ENCODE data around the gene MED28.
"Not testable (repeated sequence)": the region's sequence is repeated elsewhere in the genome, so short reads cannot be mapped to it uniquely, and the experiment has no call there.

MED28 gene

GRCh38 chr4:17614416-17615299, at the start of gene MED28:
Gene MED28, plus strand, starts transcription at chr4:17614641. Its CDS starts 14 bp downstream, at chr4:17614655.
- no peaks in the 10 kb centered on the region for H3K9me3 ChIP-seq (ENCODE audit: control insufficient read depth, insufficient read depth, low read length)
- peak within 1 kb of the TSS; percentile 85 for H3K27ac ChIP-seq (ENCODE audit: low read depth, low read length)
- H3K4me1 ChIP-seq (ENCODE audit: control insufficient read depth, insufficient read depth, low read length) = 0 out of 2 replicates have a peak, but pooled peaks cover 3% of the 10 kb centered on the region
- H3K36me3 ChIP-seq (ENCODE audit: control insufficient read depth, insufficient read depth, low read length) = peaks cover 33% of the 10 kb centered on the region
- no peaks in the 10 kb centered on the region for H3K27me3 ChIP-seq (ENCODE audit: control insufficient read depth, insufficient read depth, low read length)
- peak within 1 kb of the TSS; percentile 95 for H3K9ac ChIP-seq (ENCODE audit: low read depth, low read length)
- peak within 1 kb of the TSS; percentile 98 for H3K4me3 ChIP-seq (ENCODE audit: low read depth, low read length)

GRCh38 chr4:17565846-17566245, 48.6 kb upstream of the MED28 start:
- no peaks in the 10 kb centered on the region for H3K36me3 ChIP-seq (ENCODE audit: control insufficient read depth, insufficient read depth, low read length)
- no peak overlapping the region for H3K9ac ChIP-seq (ENCODE audit: low read depth, low read length)
- no peaks in the 10 kb centered on the region for H3K27me3 ChIP-seq (ENCODE audit: control insufficient read depth, insufficient read depth, low read length)
- no peaks in the 10 kb centered on the region for H3K9me3 ChIP-seq (ENCODE audit: control insufficient read depth, insufficient read depth, low read length)
- H3K4me3 ChIP-seq (ENCODE audit: low read depth, low read length) = no peak overlapping the region
- no peaks in the 10 kb centered on the region for H3K4me1 ChIP-seq (ENCODE audit: control insufficient read depth, insufficient read depth, low read length)
- no peak overlapping the region for H3K27ac ChIP-seq (ENCODE audit: low read depth, low read length)

GRCh38 chr4:17567271-17567670, 47.2 kb upstream of the MED28 start:
- Histone ChIP-seq H3K4me3 (ENCODE audit: low read depth, low read length) (no peak overlapping the region), H3K9me3 (ENCODE audit: control insufficient read depth, insufficient read depth, low read length) (no peaks in the 10 kb centered on the region), H3K27me3 (ENCODE audit: control insufficient read depth, insufficient read depth, low read length) (no peaks in the 10 kb centered on the region), H3K4me1 (ENCODE audit: control insufficient read depth, insufficient read depth, low read length) (no peaks in the 10 kb centered on the region), H3K36me3 (ENCODE audit: control insufficient read depth, insufficient read depth, low read length) (no peaks in the 10 kb centered on the region), H3K9ac (ENCODE audit: low read depth, low read length) (no peak overlapping the region), H3K27ac (ENCODE audit: low read depth, low read length) (no peak overlapping the region)

- H3K4me1 ChIP-seq (ENCODE audit: control insufficient read depth, insufficient read depth, low read length) = 0 out of 2 replicates have a peak, but pooled peaks cover 6% of the 10 kb centered on the region
- no peaks in the 10 kb centered on the region for H3K9me3 ChIP-seq (ENCODE audit: control insufficient read depth, insufficient read depth, low read length)
- no peak overlapping the region for H3K9ac ChIP-seq (ENCODE audit: low read depth, low read length)
- no peak overlapping the region for H3K4me3 ChIP-seq (ENCODE audit: low read depth, low read length)
- no peaks in the 10 kb centered on the region for H3K36me3 ChIP-seq (ENCODE audit: control insufficient read depth, insufficient read depth, low read length)
- 0 out of 2 replicates have a peak, but pooled peaks cover 2% of the 10 kb centered on the region for H3K27me3 ChIP-seq (ENCODE audit: control insufficient read depth, insufficient read depth, low read length)
- no peak overlapping the region for H3K27ac ChIP-seq (ENCODE audit: low read depth, low read length)
Measured at GRCh38 chr4:17574206-17574605, 40.2 kb upstream of the MED28 start.

GRCh38 chr4:17575177-17575576, 39.3 kb upstream of the MED28 start:
- H3K4me3 ChIP-seq (ENCODE audit: low read depth, low read length); H3K36me3 ChIP-seq (ENCODE audit: control insufficient read depth, insufficient read depth, low read length); H3K4me1 ChIP-seq (ENCODE audit: control insufficient read depth, insufficient read depth, low read length); H3K9me3 ChIP-seq (ENCODE audit: control insufficient read depth, insufficient read depth, low read length); H3K27ac ChIP-seq (ENCODE audit: low read depth, low read length); H3K9ac ChIP-seq (ENCODE audit: low read depth, low read length); H3K27me3 ChIP-seq (ENCODE audit: control insufficient read depth, insufficient read depth, low read length): not testable (repeated sequence)

GRCh38 chr4:17576932-17577664, 37.3 kb upstream of the MED28 start, which contains the start of gene LAP3:
Gene LAP3, plus strand, starts transcription at chr4:17577198. Its CDS starts 268 bp downstream, at chr4:17577466.
- no peaks in the 10 kb centered on the region for H3K9me3 ChIP-seq (ENCODE audit: control insufficient read depth, insufficient read depth, low read length)
- 0 out of 2 replicates have a peak, but pooled peaks cover 6% of the 10 kb centered on the region for H3K4me1 ChIP-seq (ENCODE audit: control insufficient read depth, insufficient read depth, low read length)
- H3K27ac ChIP-seq (ENCODE audit: low read depth, low read length) = peak within 1 kb of the TSS; percentile 88
- peak within 1 kb of the TSS; percentile 84 for H3K4me3 ChIP-seq (ENCODE audit: low read depth, low read length)
- 0 out of 2 replicates have a peak, but pooled peaks cover 2% of the 10 kb centered on the region for H3K27me3 ChIP-seq (ENCODE audit: control insufficient read depth, insufficient read depth, low read length)
- peak within 1 kb of the TSS; percentile 79 for H3K9ac ChIP-seq (ENCODE audit: low read depth, low read length)
- H3K36me3 ChIP-seq (ENCODE audit: control insufficient read depth, insufficient read depth, low read length) = peaks cover 21% of the 10 kb centered on the region

- Histone ChIP-seq H3K27me3 (ENCODE audit: control insufficient read depth, insufficient read depth, low read length) (0 out of 2 replicates have a peak, but pooled peaks cover 2% of the 10 kb centered on the region), H3K9me3 (ENCODE audit: control insufficient read depth, insufficient read depth, low read length) (no peaks in the 10 kb centered on the region), H3K36me3 (ENCODE audit: control insufficient read depth, insufficient read depth, low read length) (peaks cover 28% of the 10 kb centered on the region), H3K27ac (ENCODE audit: low read depth, low read length) (peak overlapping the region; percentile 88), H3K4me3 (ENCODE audit: low read depth, low read length) (peak overlapping the region; percentile 84), H3K9ac (ENCODE audit: low read depth, low read length) (peak overlapping the region; percentile 79), H3K4me1 (ENCODE audit: control insufficient read depth, insufficient read depth, low read length) (0 out of 2 replicates have a peak, but pooled peaks cover 6% of the 10 kb centered on the region)
Measured at GRCh38 chr4:17577665-17578481, 36.6 kb upstream of the MED28 start.

GRCh38 chr4:17578482-17578891, 36.0 kb upstream of the MED28 start:
- H3K4me3 ChIP-seq (ENCODE audit: low read depth, low read length) = peak overlapping the region; percentile 84
- H3K9ac ChIP-seq (ENCODE audit: low read depth, low read length) = no peak overlapping the region
- no peaks in the 10 kb centered on the region for H3K9me3 ChIP-seq (ENCODE audit: control insufficient read depth, insufficient read depth, low read length)
- H3K4me1 ChIP-seq (ENCODE audit: control insufficient read depth, insufficient read depth, low read length) = 0 out of 2 replicates have a peak, but pooled peaks cover 6% of the 10 kb centered on the region
- H3K27me3 ChIP-seq (ENCODE audit: control insufficient read depth, insufficient read depth, low read length) = 0 out of 2 replicates have a peak, but pooled peaks cover 2% of the 10 kb centered on the region
- H3K36me3 ChIP-seq (ENCODE audit: control insufficient read depth, insufficient read depth, low read length) = peaks cover 35% of the 10 kb centered on the region
- no peak overlapping the region for H3K27ac ChIP-seq (ENCODE audit: low read depth, low read length)

GRCh38 chr4:17580969-17581368, 33.5 kb upstream of the MED28 start:
- H3K27me3 ChIP-seq (ENCODE audit: control insufficient read depth, insufficient read depth, low read length) = 0 out of 2 replicates have a peak, but pooled peaks cover 2% of the 10 kb centered on the region
- H3K9ac ChIP-seq (ENCODE audit: low read depth, low read length) = no peak overlapping the region
- peaks cover 58% of the 10 kb centered on the region for H3K36me3 ChIP-seq (ENCODE audit: control insufficient read depth, insufficient read depth, low read length)
- H3K4me1 ChIP-seq (ENCODE audit: control insufficient read depth, insufficient read depth, low read length) = peaks cover 16% of the 10 kb centered on the region; the same call in 1 of the 2 replicates
- no peak overlapping the region for H3K4me3 ChIP-seq (ENCODE audit: low read depth, low read length)
- no peaks in the 10 kb centered on the region for H3K9me3 ChIP-seq (ENCODE audit: control insufficient read depth, insufficient read depth, low read length)
- H3K27ac ChIP-seq (ENCODE audit: low read depth, low read length) = no peak overlapping the region

GRCh38 chr4:17583276-17583675, 31.2 kb upstream of the MED28 start:
- Histone ChIP-seq H3K4me1 (ENCODE audit: control insufficient read depth, insufficient read depth, low read length) (peaks cover 14% of the 10 kb centered on the region; the same call in 1 of the 2 replicates), H3K4me3 (ENCODE audit: low read depth, low read length) (no peak overlapping the region), H3K9ac (ENCODE audit: low read depth, low read length) (no peak overlapping the region), H3K36me3 (ENCODE audit: control insufficient read depth, insufficient read depth, low read length) (peaks cover 80% of the 10 kb centered on the region), H3K9me3 (ENCODE audit: control insufficient read depth, insufficient read depth, low read length) (no peaks in the 10 kb centered on the region), H3K27me3 (ENCODE audit: control insufficient read depth, insufficient read depth, low read length) (no peaks in the 10 kb centered on the region), H3K27ac (ENCODE audit: low read depth, low read length) (no peak overlapping the region)

Measured in HUES48 (cell line).